GM12864 (cell line): ENCODE data around the gene ANKRD29.

Experiments used
- DNase-seq: peaks from one replicate; pipeline ENCODE4 v3.0.0-alpha.2; 2011; ENCODE audit warnings: low read depth
- H3K4me3 ChIP-seq: 2 replicates; pipeline ENCODE4 v1.5.1; 2011; ENCODE audit warnings: mild to moderate bottlenecking, low read depth, low read length, control low read depth
- CTCF ChIP-seq: IDR thresholded peaks from 2 replicates; pipeline ENCODE4 v1.5.1; 2011; ENCODE audit warnings: low read depth, mild to moderate bottlenecking, moderate library complexity, low read length, control low read depth, inconsistent platforms; ENCODE audit errors: missing control alignments

Gene ANKRD29

GRCh38 chr18:23575309-23575651 lies 87.4 kb downstream of the ANKRD29 start:
- H3K4me3 ChIP-seq, result no peak overlapping the region
- DNase-seq, result no peak
- no peak for TF ChIP-seq CTCF

GRCh38 chr18:23574611-23575308 lies 88.0 kb downstream of the ANKRD29 start:
- no peak for DNase-seq
- no peak for TF ChIP-seq CTCF
- no peak overlapping the region for H3K4me3 ChIP-seq

- DNase-seq, result no peak
- no peak overlapping the region for H3K4me3 ChIP-seq
- TF ChIP-seq CTCF, result no peak
Measured at GRCh38 chr18:23573626-23574431, 88.9 kb downstream of the ANKRD29 start.

- no peak overlapping the region for H3K4me3 ChIP-seq
- no peak for DNase-seq
- no peak for TF ChIP-seq CTCF
Measured at GRCh38 chr18:23573020-23573419, 89.7 kb downstream of the ANKRD29 start.

GRCh38 chr18:23572570-23572969 lies 90.1 kb downstream of the ANKRD29 start:
- no peak for DNase-seq
- no peak overlapping the region for H3K4me3 ChIP-seq
- no peak for TF ChIP-seq CTCF

- no peak overlapping the region for H3K4me3 ChIP-seq
- no peak for TF ChIP-seq CTCF
- DNase-seq, result no peak
Measured at GRCh38 chr18:23572012-23572411, 90.7 kb downstream of the ANKRD29 start.
